Activated CD8-positive, alpha-beta T cell treated with anti-CD3 and anti-CD28 coated beads for 36 hours (primary cell): ENCODE results near the gene UPF1. TPM values are rescaled to one million over a fixed set of nuclear protein-coding genes. Genes with fewer than 3 reads are reported as not detected.

Source experiments
- ATAC-seq: fragments of 200-7000 bp; cut with Tn5 transposase; one replicate; pipeline ENCODE4 v1.10.0; 2021; ENCODE audit warnings: mild to moderate bottlenecking, moderate library complexity
- CTCF ChIA-PET: fragments of 350-600 bp; sonication (Branson Sonifier 250); formaldehyde crosslinking; loops from one replicate; lab custom pipeline; 2021; ENCODE audit warnings: antibody characterized with exemption; lab: Charles Lee
- POLR2A ChIA-PET: fragments of 350-600 bp; sonication (Branson Sonifier 250); formaldehyde crosslinking; loops from one replicate; lab custom pipeline; 2021; ENCODE audit warnings: antibody characterized with exemption; lab: Charles Lee
- DNase-seq: peaks from one replicate; pipeline ENCODE4 v3.0.0-alpha.2; 2020
- H3K27ac Mint-ChIP-seq: one replicate; pipeline ENCODE4 v1.8.0; 2021; ENCODE audit warnings: mild to moderate bottlenecking, mixed read lengths
- H3K27me3 Mint-ChIP-seq: one replicate; pipeline ENCODE4 v1.8.0; 2021; ENCODE audit warnings: mixed read lengths
- H3K36me3 Mint-ChIP-seq: one replicate; pipeline ENCODE4 v1.8.0; 2021; ENCODE audit warnings: low read depth, mixed read lengths
- H3K4me1 Mint-ChIP-seq: one replicate; pipeline ENCODE4 v1.8.0; 2021; ENCODE audit warnings: low read depth, mixed read lengths
- H3K4me3 Mint-ChIP-seq: one replicate; pipeline ENCODE4 v1.8.0; 2021; ENCODE audit warnings: mild to moderate bottlenecking, moderate library complexity, mixed read lengths
- H3K9me3 Mint-ChIP-seq: one replicate; pipeline ENCODE4 v1.8.0; 2021; ENCODE audit warnings: mixed read lengths
- CTCF ChIP-seq: fragments of 200-600 bp; IDR thresholded peaks from one replicate; pipeline ENCODE4 v1.8.0; 2022; ENCODE audit warnings: antibody characterized with exemption, mild to moderate bottlenecking
- intact Hi-C: fragments of 100-400 bp; cut with micrococcal nuclease; formaldehyde crosslinking; loops from one replicate; pipeline ENCODE4 v1.10.0; 2022
- total RNA-seq, 2 experiments: library from RNA; stranded (reverse); gene quantifications; one replicate each; pipeline ENCODE4 v1.2.3, GENCODE V29; 2021

The UPF1 gene
- total RNA-seq, 2 experiments from 2014 or later = 75.9 to 87.6 TPM

- H3K4me3 Mint-ChIP-seq = peak within 1 kb of the TSS; percentile 48
- peaks cover 3% of the 10 kb centered on the region for H3K9me3 Mint-ChIP-seq
- peaks cover 33% of the 10 kb centered on the region for H3K4me1 Mint-ChIP-seq
- H3K27me3 Mint-ChIP-seq = peaks cover 74% of the 10 kb centered on the region
- no peak within 1 kb of the TSS for H3K27ac Mint-ChIP-seq
- DNase-seq = no peak
- ChIA-PET POLR2A (no interaction called here), CTCF (no interaction called here)
- intact Hi-C loops = no loop called here
- ATAC-seq = no peak
- no peak for TF ChIP-seq CTCF
- peaks cover 3% of the 10 kb centered on the region for H3K36me3 Mint-ChIP-seq
Observed at GRCh38 chr19:18790566-18791314, 41.0 kb upstream of the UPF1 start, which contains the start of gene COMP. COMP (minus strand) TSS chr19:18791305; CDS start chr19:18791269, 36 bp downstream.

GRCh38 chr19:18791315-18791678 lies 40.5 kb upstream of the UPF1 start:
- H3K9me3 Mint-ChIP-seq = peaks cover 3% of the 10 kb centered on the region
- ATAC-seq (no peak), DNase-seq (no peak)
- H3K4me3 Mint-ChIP-seq = no peak overlapping the region
- H3K27me3 Mint-ChIP-seq = peaks cover 72% of the 10 kb centered on the region
- peaks cover 3% of the 10 kb centered on the region for H3K36me3 Mint-ChIP-seq
- ChIA-PET CTCF (no interaction called here), POLR2A (no interaction called here)
- intact Hi-C loops = no loop called here
- H3K4me1 Mint-ChIP-seq = peaks cover 28% of the 10 kb centered on the region
- TF ChIP-seq CTCF = no peak
- H3K27ac Mint-ChIP-seq = no peak overlapping the region

GRCh38 chr19:18792661-18793060 lies 39.1 kb upstream of the UPF1 start:
- Mint-ChIP-seq H3K27ac (no peak overlapping the region), H3K27me3 (peaks cover 64% of the 10 kb centered on the region), H3K36me3 (no peaks in the 10 kb centered on the region), H3K4me1 (peaks cover 21% of the 10 kb centered on the region), H3K4me3 (no peak overlapping the region), H3K9me3 (no peaks in the 10 kb centered on the region)
- ATAC-seq (no peak), DNase-seq (no peak)
- ChIA-PET CTCF (no interaction called here), POLR2A (interaction anchor here (0.6 kb wide), 1 partner anchor 246 kb away, joined by 3 read pairs; no protein-coding TSS in a partner anchor)
- TF ChIP-seq CTCF = no peak
- intact Hi-C loops = no loop called here

GRCh38 chr19:18793144-18794028 lies 38.4 kb upstream of the UPF1 start:
- ChIA-PET CTCF (no interaction called here), POLR2A (no interaction called here)
- H3K27me3 Mint-ChIP-seq = peaks cover 59% of the 10 kb centered on the region
- TF ChIP-seq CTCF = no peak
- peaks cover 18% of the 10 kb centered on the region for H3K4me1 Mint-ChIP-seq
- intact Hi-C loops = no loop called here
- H3K36me3 Mint-ChIP-seq = no peaks in the 10 kb centered on the region
- H3K9me3 Mint-ChIP-seq = no peaks in the 10 kb centered on the region
- ATAC-seq = no peak
- no peak overlapping the region for H3K4me3 Mint-ChIP-seq
- DNase-seq = no peak
- H3K27ac Mint-ChIP-seq = no peak overlapping the region

GRCh38 chr19:18794029-18794313 lies 37.8 kb upstream of the UPF1 start:
- TF ChIP-seq CTCF = no peak
- CTCF ChIA-PET = no interaction called here
- POLR2A ChIA-PET = no interaction called here
- ATAC-seq (no peak), DNase-seq (no peak)
- Mint-ChIP-seq H3K36me3 (no peaks in the 10 kb centered on the region), H3K4me1 (peaks cover 14% of the 10 kb centered on the region), H3K27me3 (peaks cover 56% of the 10 kb centered on the region), H3K9me3 (no peaks in the 10 kb centered on the region), H3K4me3 (no peak overlapping the region), H3K27ac (no peak overlapping the region)
- intact Hi-C loops = no loop called here
